Measurements from ENCODE around the gene MEGF11.

MEGF11 gene

GRCh38 chr15:65951007-65951406 is 302.5 kb downstream of the MEGF11 start:
- Histone ChIP-seq H2AFZ (ENCODE audit: low read depth, low read length) (no peak overlapping the region), H3K4me3 (ENCODE audit: low read length) (no peak overlapping the region), H3K79me2 (ENCODE audit: low read length) (no peaks in the 10 kb centered on the region), H3K36me3 (replicated peaks; ENCODE audit: low read depth, low read length) (no peaks in the 10 kb centered on the region), H3K27me3 (ENCODE audit: low read depth, low read length) (peaks cover 31% of the 10 kb centered on the region), H3K27ac (ENCODE audit: low read length) (no peak overlapping the region), H3K4me2 (ENCODE audit: low read length) (no peak overlapping the region), H4K20me1 (ENCODE audit: insufficient read depth, low read length) (no peaks in the 10 kb centered on the region), H3K9me3 (ENCODE audit: insufficient read depth, low read length) (no peaks in the 10 kb centered on the region), H3K4me1 (ENCODE audit: low read length) (no peaks in the 10 kb centered on the region), H3K9ac (ENCODE audit: low read length) (no peak overlapping the region)
- no peak for TF ChIP-seq CTCF (IDR thresholded peaks at IDR 0.05; ENCODE audit: low read depth, low read length)
- no peak for TF ChIP-seq EZH2phosphoT487 (IDR thresholded peaks at IDR 0.05; ENCODE audit: low read depth)

GRCh38 chr15:65949491-65949890 is 304.1 kb downstream of the MEGF11 start:
- Histone ChIP-seq H3K9ac (ENCODE audit: low read length) (no peak overlapping the region), H2AFZ (ENCODE audit: low read depth, low read length) (no peak overlapping the region), H3K4me3 (ENCODE audit: low read length) (no peak overlapping the region), H3K79me2 (ENCODE audit: low read length) (no peaks in the 10 kb centered on the region), H3K9me3 (ENCODE audit: insufficient read depth, low read length) (no peaks in the 10 kb centered on the region), H3K4me1 (ENCODE audit: low read length) (no peaks in the 10 kb centered on the region), H3K27me3 (ENCODE audit: low read depth, low read length) (peaks cover 31% of the 10 kb centered on the region), H3K36me3 (replicated peaks; ENCODE audit: low read depth, low read length) (no peaks in the 10 kb centered on the region), H4K20me1 (ENCODE audit: insufficient read depth, low read length) (no peaks in the 10 kb centered on the region), H3K27ac (ENCODE audit: low read length) (no peak overlapping the region), H3K4me2 (ENCODE audit: low read length) (no peak overlapping the region)
- no peak for TF ChIP-seq EZH2phosphoT487 (IDR thresholded peaks at IDR 0.05; ENCODE audit: low read depth)
- no peak for TF ChIP-seq CTCF (IDR thresholded peaks at IDR 0.05; ENCODE audit: low read depth, low read length)

GRCh38 chr15:65949011-65949410 is 304.5 kb downstream of the MEGF11 start:
- Histone ChIP-seq H3K27me3 (ENCODE audit: low read depth, low read length) (peaks cover 28% of the 10 kb centered on the region), H3K4me3 (ENCODE audit: low read length) (no peak overlapping the region), H3K9ac (ENCODE audit: low read length) (no peak overlapping the region), H3K4me2 (ENCODE audit: low read length) (no peak overlapping the region), H3K9me3 (ENCODE audit: insufficient read depth, low read length) (no peaks in the 10 kb centered on the region), H3K79me2 (ENCODE audit: low read length) (no peaks in the 10 kb centered on the region), H3K36me3 (replicated peaks; ENCODE audit: low read depth, low read length) (no peaks in the 10 kb centered on the region), H2AFZ (ENCODE audit: low read depth, low read length) (no peak overlapping the region), H3K4me1 (ENCODE audit: low read length) (no peaks in the 10 kb centered on the region), H3K27ac (ENCODE audit: low read length) (no peak overlapping the region), H4K20me1 (ENCODE audit: insufficient read depth, low read length) (no peaks in the 10 kb centered on the region)
- TF ChIP-seq EZH2phosphoT487 (IDR thresholded peaks at IDR 0.05; ENCODE audit: low read depth) = no peak
- TF ChIP-seq CTCF (IDR thresholded peaks at IDR 0.05; ENCODE audit: low read depth, low read length) = no peak

- H3K36me3 ChIP-seq (replicated peaks; ENCODE audit: low read depth, low read length) = no peaks in the 10 kb centered on the region
Observed at GRCh38 chr15:65948383-65948782, 305.2 kb downstream of the MEGF11 start.

More at GRCh38 chr15:65948383-65948782, 305.2 kb downstream of the MEGF11 start:
- H3K4me3 ChIP-seq (ENCODE audit: low read length) = no peak overlapping the region
- H3K27ac ChIP-seq (ENCODE audit: low read length) = no peak overlapping the region
- no peak overlapping the region for H3K9ac ChIP-seq (ENCODE audit: low read length)
- no peaks in the 10 kb centered on the region for H3K9me3 ChIP-seq (ENCODE audit: insufficient read depth, low read length)
- TF ChIP-seq EZH2phosphoT487 (IDR thresholded peaks at IDR 0.05; ENCODE audit: low read depth) (no peak), CTCF (IDR thresholded peaks at IDR 0.05; ENCODE audit: low read depth, low read length) (no peak)
- H4K20me1 ChIP-seq (ENCODE audit: insufficient read depth, low read length) = no peaks in the 10 kb centered on the region
- no peak overlapping the region for H2AFZ ChIP-seq (ENCODE audit: low read depth, low read length)
- H3K4me1 ChIP-seq (ENCODE audit: low read length) = no peaks in the 10 kb centered on the region
- H3K4me2 ChIP-seq (ENCODE audit: low read length) = no peak overlapping the region
- H3K79me2 ChIP-seq (ENCODE audit: low read length) = no peaks in the 10 kb centered on the region
- peaks cover 28% of the 10 kb centered on the region for H3K27me3 ChIP-seq (ENCODE audit: low read depth, low read length)

Data from OCI-LY3 (cell line).